ENCODE data around the gene IGFL4.

IGFL4 gene

GRCh38 chr19:46022061-46022430 is 18.8 kb downstream of the IGFL4 start:
- no peak overlapping the region for H3K27ac Mint-ChIP-seq
- DNase-seq: no peak
- H3K9me3 Mint-ChIP-seq: peaks cover 18% of the 10 kb centered on the region
- H3K4me1 Mint-ChIP-seq: no peaks in the 10 kb centered on the region
- TF ChIP-seq CTCF (IDR thresholded peaks at IDR 0.05): no peak
- peaks cover 13% of the 10 kb centered on the region for H3K36me3 Mint-ChIP-seq (ENCODE audit: low read depth)
- H3K27me3 Mint-ChIP-seq (ENCODE audit: low read depth, poor library complexity): peaks cover 7% of the 10 kb centered on the region
- H3K4me3 Mint-ChIP-seq: no peak overlapping the region

GRCh38 chr19:46021531-46022041 is 19.2 kb downstream of the IGFL4 start:
- TF ChIP-seq CTCF (IDR thresholded peaks at IDR 0.05): no peak
- H3K27me3 Mint-ChIP-seq (ENCODE audit: low read depth, poor library complexity): peaks cover 10% of the 10 kb centered on the region
- peaks cover 9% of the 10 kb centered on the region for H3K36me3 Mint-ChIP-seq (ENCODE audit: low read depth)
- H3K4me1 Mint-ChIP-seq: peaks cover under 1% of the 10 kb centered on the region
- no peak overlapping the region for H3K4me3 Mint-ChIP-seq
- DNase-seq: no peak
- no peak overlapping the region for H3K27ac Mint-ChIP-seq
- peaks cover 15% of the 10 kb centered on the region for H3K9me3 Mint-ChIP-seq

GRCh38 chr19:46020819-46021125 is 20.0 kb downstream of the IGFL4 start:
- peaks cover 12% of the 10 kb centered on the region for H3K27me3 Mint-ChIP-seq (ENCODE audit: low read depth, poor library complexity)
- H3K4me1 Mint-ChIP-seq: peaks cover 6% of the 10 kb centered on the region
- H3K9me3 Mint-ChIP-seq: peaks cover 7% of the 10 kb centered on the region
- DNase-seq: no peak
- H3K36me3 Mint-ChIP-seq (ENCODE audit: low read depth): peaks cover under 1% of the 10 kb centered on the region
- TF ChIP-seq CTCF (IDR thresholded peaks at IDR 0.05): no peak
- H3K4me3 Mint-ChIP-seq: no peak overlapping the region
- peak overlapping the region; percentile 72 for H3K27ac Mint-ChIP-seq

GRCh38 chr19:46019270-46019669 is 21.5 kb downstream of the IGFL4 start:
- H3K27ac Mint-ChIP-seq: no peak overlapping the region
- H3K36me3 Mint-ChIP-seq (ENCODE audit: low read depth): no peaks in the 10 kb centered on the region
- no peaks in the 10 kb centered on the region for H3K9me3 Mint-ChIP-seq
- TF ChIP-seq CTCF (IDR thresholded peaks at IDR 0.05): no peak
- peaks cover 26% of the 10 kb centered on the region for H3K27me3 Mint-ChIP-seq (ENCODE audit: low read depth, poor library complexity)
- peaks cover 17% of the 10 kb centered on the region for H3K4me1 Mint-ChIP-seq
- H3K4me3 Mint-ChIP-seq: no peak overlapping the region
- no peak for DNase-seq

- Mint-ChIP-seq H3K4me3 (no peak overlapping the region), H3K36me3 (ENCODE audit: low read depth) (no peaks in the 10 kb centered on the region), H3K9me3 (no peaks in the 10 kb centered on the region), H3K27ac (no peak overlapping the region), H3K4me1 (peaks cover 18% of the 10 kb centered on the region), H3K27me3 (ENCODE audit: low read depth, poor library complexity) (peaks cover 30% of the 10 kb centered on the region)
- no peak for DNase-seq
- no peak for TF ChIP-seq CTCF (IDR thresholded peaks at IDR 0.05)
These were observed 22.0 kb downstream of the IGFL4 start for GRCh38 chr19:46018729-46019251.

GRCh38 chr19:46017874-46018675 is 22.7 kb downstream of the IGFL4 start:
- DNase-seq: no peak
- Mint-ChIP-seq H3K4me3 (no peak overlapping the region), H3K4me1 (peaks cover 18% of the 10 kb centered on the region), H3K27ac (no peak overlapping the region), H3K27me3 (ENCODE audit: low read depth, poor library complexity) (peaks cover 38% of the 10 kb centered on the region), H3K9me3 (no peaks in the 10 kb centered on the region), H3K36me3 (ENCODE audit: low read depth) (no peaks in the 10 kb centered on the region)
- no peak for TF ChIP-seq CTCF (IDR thresholded peaks at IDR 0.05)
